ENCODE data around the gene RHOG.

Gene RHOG

GRCh38 chr11:3856856-3857553 is 16.2 kb upstream of the RHOG start:
- Histone ChIP-seq H3K27me3 (no peaks in the 10 kb centered on the region), H3K9me3 (no peaks in the 10 kb centered on the region), H3K4me3 (ENCODE audit: low read depth, low read length) (peak overlapping the region; percentile 71), H3K4me1 (no peaks in the 10 kb centered on the region), H3K36me3 (no peaks in the 10 kb centered on the region)
- TF ChIP-seq, protein P1, sequence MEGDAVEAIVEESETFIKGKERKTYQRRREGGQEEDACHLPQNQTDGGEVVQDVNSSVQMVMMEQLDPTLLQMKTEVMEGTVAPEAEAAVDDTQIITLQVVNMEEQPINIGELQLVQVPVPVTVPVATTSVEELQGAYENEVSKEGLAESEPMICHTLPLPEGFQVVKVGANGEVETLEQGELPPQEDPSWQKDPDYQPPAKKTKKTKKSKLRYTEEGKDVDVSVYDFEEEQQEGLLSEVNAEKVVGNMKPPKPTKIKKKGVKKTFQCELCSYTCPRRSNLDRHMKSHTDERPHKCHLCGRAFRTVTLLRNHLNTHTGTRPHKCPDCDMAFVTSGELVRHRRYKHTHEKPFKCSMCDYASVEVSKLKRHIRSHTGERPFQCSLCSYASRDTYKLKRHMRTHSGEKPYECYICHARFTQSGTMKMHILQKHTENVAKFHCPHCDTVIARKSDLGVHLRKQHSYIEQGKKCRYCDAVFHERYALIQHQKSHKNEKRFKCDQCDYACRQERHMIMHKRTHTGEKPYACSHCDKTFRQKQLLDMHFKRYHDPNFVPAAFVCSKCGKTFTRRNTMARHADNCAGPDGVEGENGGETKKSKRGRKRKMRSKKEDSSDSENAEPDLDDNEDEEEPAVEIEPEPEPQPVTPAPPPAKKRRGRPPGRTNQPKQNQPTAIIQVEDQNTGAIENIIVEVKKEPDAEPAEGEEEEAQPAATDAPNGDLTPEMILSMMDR (IDR thresholded peaks at IDR 0.05; ENCODE audit: low read depth, low read length) = no peak
- no peak for DNase-seq

- peak; percentile 13 for DNase-seq
- Histone ChIP-seq H3K4me3 (ENCODE audit: low read depth, low read length) (peak overlapping the region; percentile 71), H3K9me3 (no peaks in the 10 kb centered on the region), H3K36me3 (no peaks in the 10 kb centered on the region), H3K27me3 (no peaks in the 10 kb centered on the region), H3K4me1 (no peaks in the 10 kb centered on the region)
- TF ChIP-seq, protein P1 (IDR thresholded peaks at IDR 0.05; ENCODE audit: low read depth, low read length) = no peak
Observed at GRCh38 chr11:3855808-3856491, 15.2 kb upstream of the RHOG start.

- Histone ChIP-seq H3K9me3 (no peaks in the 10 kb centered on the region), H3K36me3 (no peaks in the 10 kb centered on the region), H3K4me1 (no peaks in the 10 kb centered on the region), H3K27me3 (no peaks in the 10 kb centered on the region), H3K4me3 (ENCODE audit: low read depth, low read length) (peak within 1 kb of the TSS; percentile 71)
- TF ChIP-seq, protein P1 (IDR thresholded peaks at IDR 0.05; ENCODE audit: low read depth, low read length) = peak; percentile 67
- DNase-seq = peak; percentile 89
Observed at GRCh38 chr11:3854977-3855807, 14.4 kb upstream of the RHOG start, which contains the start of gene STIM1. TSS of gene STIM1 (plus strand) at chr11:3855664. CDS start at chr11:3856271, 607 bp downstream.

GRCh38 chr11:3854660-3854976 is 13.9 kb upstream of the RHOG start:
- H3K4me3 ChIP-seq (ENCODE audit: low read depth, low read length) = peak overlapping the region; percentile 28

GRCh38 chr11:3853899-3854659 is 13.3 kb upstream of the RHOG start:
- Histone ChIP-seq H3K9me3 (no peaks in the 10 kb centered on the region), H3K27me3 (no peaks in the 10 kb centered on the region), H3K36me3 (no peaks in the 10 kb centered on the region), H3K4me1 (no peaks in the 10 kb centered on the region), H3K4me3 (ENCODE audit: low read depth, low read length) (no peak overlapping the region)
- no peak for DNase-seq
- TF ChIP-seq, protein P1 (IDR thresholded peaks at IDR 0.05; ENCODE audit: low read depth, low read length) = no peak

More at GRCh38 chr11:3854660-3854976, 13.9 kb upstream of the RHOG start:
- no peak for DNase-seq
- TF ChIP-seq, protein P1 (IDR thresholded peaks at IDR 0.05; ENCODE audit: low read depth, low read length) = no peak
- Histone ChIP-seq H3K27me3 (no peaks in the 10 kb centered on the region), H3K9me3 (no peaks in the 10 kb centered on the region), H3K36me3 (no peaks in the 10 kb centered on the region), H3K4me1 (no peaks in the 10 kb centered on the region)

All from BE2C (cell line).